ENCODE results near the gene UBAC1.
A peak's percentile ranks its signal among the peaks of the same experiment; 100 is the strongest.

Gene UBAC1, protein sequence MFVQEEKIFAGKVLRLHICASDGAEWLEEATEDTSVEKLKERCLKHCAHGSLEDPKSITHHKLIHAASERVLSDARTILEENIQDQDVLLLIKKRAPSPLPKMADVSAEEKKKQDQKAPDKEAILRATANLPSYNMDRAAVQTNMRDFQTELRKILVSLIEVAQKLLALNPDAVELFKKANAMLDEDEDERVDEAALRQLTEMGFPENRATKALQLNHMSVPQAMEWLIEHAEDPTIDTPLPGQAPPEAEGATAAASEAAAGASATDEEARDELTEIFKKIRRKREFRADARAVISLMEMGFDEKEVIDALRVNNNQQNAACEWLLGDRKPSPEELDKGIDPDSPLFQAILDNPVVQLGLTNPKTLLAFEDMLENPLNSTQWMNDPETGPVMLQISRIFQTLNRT
- total RNA-seq, result 24.6 to 34.6 reads per million in 2 donors

DNA sequence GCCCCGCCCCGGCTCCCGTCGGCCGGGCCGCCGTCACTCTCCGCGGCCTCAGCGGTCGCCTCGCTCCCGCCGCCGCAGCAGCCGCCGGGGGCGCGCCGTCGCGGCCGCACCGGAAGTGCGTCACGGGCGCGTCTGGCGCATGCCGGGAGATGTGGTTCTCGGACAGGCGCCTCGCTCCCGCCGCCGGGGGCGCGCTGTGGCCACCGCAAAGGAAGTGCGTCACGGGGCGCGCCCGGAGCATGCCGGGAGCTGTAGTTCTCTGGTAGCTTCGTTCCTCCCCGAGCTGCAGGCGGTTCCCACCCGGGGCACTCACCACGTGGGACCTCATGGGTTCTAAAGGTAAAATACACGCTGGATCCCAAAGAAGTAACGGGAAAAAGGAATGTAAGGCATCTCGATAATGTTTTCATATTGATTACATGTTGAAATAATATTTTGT lies at the start of gene UBAC1:
Gene UBAC1 (minus strand): TSS at position 97 of the 439 bp plus-strand sequence. CDS start 211 bp downstream, outside the sequence.
- DNase-seq, result peak; percentile 93

DNA sequence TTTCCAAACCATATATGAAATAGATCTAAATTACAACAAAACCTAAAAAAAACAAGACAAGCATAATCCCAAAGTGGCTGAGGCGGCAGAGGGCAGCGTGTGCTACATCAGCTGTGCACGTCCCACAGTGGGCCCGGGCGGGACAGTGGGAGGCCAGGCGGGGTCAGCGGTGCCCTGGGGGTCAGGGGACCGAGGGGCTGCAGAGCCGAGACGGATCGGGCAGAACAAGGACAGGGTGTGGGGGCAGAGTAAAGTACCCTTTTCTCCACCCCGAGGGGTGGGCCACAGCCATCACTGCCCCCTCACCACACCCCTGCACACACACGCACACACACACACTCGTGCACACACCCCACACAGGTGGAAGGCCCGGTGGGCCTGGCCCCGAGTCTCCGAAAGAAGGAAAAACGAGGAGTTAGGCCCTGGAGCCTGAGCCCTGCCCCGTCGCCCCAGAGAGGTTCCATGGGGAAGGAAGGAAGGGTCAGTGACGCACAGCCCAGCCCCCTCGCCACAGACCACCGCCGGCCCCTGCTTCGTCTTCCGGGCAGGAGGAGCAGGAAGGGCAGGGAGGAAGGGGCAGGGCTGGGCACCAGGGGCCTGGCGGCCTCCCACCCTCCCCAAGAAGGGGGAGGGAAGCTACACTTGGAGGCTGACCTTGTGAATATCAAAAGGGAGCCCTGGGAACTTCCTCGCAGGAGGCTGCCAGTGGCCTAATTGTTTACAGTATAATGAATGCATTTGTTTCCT lies 49.6 kb upstream of the UBAC1 start:
- DNase-seq, result no peak

DNA sequence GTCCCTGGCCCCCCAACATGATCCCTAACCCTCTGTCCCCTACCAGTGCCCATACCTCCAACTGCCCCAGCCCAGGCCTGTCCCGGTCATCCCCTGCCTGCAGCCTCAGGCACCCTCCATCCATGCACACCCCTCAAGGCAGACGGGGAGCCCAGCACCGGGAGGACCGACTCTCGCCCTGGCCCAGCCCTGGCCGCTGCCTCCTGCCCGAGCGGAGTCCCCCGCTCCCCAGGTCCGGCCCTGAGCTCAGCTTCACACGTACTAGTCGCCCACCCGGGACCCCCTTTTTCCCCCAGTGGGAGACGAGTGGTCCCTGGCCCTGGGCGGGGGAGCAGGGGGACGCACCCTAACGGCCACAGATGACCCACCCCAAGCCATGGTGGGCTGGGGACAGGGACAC lies 49.0 kb upstream of the UBAC1 start:
- DNase-seq, result no peak

DNA sequence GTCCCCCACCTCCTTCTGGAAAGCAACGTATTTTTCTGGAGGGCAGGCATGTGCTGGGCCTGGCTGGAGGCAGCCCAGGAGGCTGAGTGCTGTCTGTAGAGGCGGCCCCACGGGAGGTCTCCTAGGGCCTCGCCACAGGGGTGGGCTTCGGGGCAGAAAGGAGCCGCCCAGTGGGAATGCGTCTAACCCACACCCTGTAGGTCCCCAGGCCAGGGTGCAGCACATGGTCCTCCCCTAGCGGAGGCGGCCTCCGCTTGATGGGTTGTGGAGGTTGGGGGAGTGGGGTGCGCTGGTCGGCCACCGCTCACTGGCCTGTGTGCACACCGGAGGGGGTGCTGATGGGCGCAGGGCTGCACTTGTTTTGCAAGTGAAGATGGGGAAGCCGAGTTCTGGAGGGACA lies 48.3 kb upstream of the UBAC1 start:
- DNase-seq, result no peak

DNA sequence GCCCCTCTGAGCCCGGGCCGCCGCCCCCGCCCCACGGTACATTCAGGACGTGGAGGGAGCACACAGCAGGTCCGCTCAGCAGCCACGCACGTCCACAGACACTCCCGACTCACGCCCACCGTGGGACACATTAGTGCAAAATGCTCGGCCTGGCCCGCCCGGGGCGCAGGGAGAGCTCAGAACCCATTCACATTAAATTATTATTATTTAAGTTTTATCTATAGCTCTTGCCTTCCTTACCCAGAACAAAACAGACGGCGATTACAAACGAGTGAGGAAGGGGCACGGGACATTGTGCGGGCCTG lies 47.5 kb upstream of the UBAC1 start:
- no peak for DNase-seq

DNA sequence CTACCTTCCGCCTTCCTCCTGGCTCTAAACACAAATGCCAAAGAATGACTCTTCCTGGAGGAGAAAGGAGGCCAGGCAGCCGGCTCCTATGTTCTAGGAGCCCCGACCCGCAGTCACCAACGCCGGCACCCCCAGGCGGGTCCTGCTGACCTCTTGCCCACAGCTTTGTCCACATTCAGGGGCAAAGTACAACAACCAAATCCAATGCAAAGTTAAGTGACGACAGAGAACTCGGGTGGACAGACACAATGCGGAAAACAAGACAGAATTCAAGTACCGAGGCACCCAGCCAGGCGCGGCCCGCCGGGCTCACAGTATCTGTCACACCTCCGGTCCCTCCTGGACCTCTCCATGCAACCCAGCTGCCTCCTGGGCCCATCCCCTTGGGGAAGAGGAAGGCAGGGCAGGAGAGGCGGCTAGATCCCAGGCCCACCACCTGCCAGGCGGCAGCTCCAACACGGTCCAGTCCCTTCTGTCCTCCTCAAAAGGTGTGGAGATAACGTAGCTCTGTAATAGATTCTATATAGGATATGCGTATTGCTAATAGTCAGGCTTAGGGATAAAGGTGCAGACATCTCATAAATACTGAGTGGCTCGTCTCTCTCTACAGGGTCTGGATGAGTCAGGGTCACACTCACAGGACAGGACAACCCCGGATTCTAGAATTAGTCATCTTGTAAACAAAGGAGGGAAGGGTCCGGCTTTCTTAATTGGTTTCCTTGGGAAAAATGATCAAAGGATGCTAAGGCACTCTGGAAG lies 46.9 kb upstream of the UBAC1 start:
- no peak for DNase-seq

DNA sequence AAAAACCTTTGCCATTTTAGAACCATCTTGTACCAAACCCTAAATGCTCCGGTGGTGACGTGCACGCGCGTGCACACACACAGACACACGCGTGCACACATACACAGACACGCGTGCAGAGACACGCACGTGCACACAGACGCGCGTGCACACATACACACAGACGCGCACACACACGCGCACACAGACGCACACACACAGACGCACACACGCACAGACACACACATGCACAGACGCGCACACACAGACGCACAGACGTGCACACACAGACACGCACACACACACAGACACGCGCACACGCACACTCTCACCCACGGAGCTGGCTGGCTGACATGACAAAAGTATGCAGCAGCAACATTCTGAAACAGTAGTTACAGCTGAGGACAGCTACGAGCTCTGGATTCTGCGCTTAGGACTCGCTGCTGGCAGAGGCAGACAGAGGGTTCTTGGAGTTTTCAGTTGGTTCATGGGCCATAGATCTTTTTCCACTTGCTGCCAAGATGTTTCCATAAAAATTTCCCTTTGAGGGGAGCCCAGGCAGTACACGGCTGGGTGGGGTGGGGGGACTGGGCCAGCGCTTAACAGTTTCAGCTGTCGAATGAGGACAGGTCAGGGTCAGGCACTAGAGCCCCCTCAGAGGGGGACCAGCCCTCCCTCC lies 46.2 kb upstream of the UBAC1 start:
- DNase-seq, result no peak

DNA sequence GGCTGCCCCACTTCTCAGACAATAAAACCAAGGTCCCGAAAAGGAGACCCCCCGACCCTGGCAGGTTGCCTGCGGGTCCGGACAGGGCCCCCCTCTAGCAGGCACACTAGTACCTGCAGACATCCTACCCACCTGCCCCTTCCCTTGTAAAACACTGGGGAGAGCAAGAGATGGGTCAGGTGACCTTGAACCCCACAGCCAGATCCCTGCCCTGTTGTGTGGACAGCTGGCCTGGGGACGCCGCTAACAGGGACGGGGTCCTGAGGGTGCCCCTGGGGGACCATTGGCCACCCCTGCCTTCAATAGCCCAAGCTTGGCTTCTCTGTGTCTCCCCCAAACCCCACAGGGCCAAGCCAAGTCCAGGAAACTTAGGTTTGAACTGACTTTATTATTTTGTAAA lies 45.0 kb upstream of the UBAC1 start:
- no peak for DNase-seq

DNA sequence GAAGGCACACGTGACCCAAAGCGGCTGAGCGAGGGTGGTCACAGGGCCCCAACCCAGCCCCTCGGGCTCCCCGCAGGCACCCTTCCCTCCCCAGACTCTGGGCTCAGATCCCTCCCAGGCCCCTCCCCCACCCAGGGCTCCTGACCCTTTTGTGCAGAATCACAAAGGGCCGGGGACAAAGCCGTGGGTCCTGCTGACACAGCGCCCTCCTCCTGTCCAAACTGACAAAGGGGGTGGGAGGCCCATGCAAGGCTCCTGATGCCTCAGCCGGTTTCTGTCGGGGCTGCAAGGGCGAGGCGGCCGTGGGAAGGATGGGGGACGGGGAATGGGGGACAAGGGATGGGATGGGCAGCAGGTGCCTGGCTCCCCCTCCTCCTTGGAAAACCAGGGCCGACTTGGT lies 43.5 kb upstream of the UBAC1 start:
- no peak for DNase-seq

DNA sequence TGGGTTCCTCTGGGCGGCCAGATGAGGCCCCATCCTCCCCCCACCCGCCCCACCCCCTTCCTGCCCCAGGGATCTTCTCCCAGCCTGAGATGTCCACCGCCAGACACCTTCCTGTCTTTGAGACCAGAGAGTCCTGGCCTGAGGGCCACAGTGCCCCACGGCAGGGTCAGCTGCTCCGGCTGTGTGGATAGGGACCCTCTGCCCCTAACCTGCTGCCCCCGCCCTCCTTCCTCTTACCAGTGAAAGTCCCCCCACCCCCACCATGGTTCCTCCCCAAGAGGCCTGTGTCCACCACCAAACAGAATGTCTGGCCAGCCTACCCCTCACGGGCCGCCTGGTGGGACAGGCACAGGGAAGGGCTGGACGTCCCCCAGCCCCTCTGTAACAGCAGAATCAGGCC lies 43.0 kb upstream of the UBAC1 start:
- no peak for DNase-seq

DNA sequence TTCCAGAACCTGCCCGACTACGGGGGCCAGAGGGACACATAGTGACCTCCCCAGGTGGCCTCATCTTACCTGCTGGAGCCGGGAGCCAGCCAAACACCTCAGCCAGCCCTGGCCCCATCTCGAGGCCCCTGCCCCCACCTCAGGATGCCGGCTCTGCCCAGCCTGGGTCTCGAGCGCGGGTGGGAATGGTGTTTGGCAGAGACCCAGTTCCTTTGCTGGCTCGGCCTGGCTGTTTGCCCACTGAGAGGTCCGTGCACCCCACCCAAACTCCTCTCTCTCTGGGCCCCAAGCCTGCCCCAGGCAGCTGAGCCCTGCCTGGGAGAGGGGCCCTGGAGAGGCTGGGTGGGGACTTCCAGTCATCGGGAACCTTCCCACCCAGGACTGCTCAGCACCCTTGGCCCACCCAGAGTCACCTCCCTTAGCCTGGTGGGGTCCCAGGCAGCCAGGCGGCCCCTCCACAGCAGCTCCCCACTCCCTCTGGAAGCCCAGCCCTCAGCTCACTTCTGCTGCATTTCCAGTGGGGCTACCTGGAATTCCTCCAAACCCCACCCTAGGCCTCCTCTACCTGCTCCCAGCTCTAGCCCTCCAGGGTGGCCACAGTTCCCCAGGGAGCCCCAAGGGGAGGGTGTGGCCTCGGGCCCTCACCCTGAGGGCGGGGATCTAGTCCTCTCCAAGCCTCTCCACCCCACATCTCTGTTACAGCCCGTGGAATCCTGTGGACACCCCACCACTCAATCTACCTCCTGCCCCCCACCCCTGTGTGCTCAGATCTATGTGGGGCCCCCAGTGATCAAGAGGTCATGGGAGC lies 42.4 kb upstream of the UBAC1 start:
- no peak for DNase-seq

DNA sequence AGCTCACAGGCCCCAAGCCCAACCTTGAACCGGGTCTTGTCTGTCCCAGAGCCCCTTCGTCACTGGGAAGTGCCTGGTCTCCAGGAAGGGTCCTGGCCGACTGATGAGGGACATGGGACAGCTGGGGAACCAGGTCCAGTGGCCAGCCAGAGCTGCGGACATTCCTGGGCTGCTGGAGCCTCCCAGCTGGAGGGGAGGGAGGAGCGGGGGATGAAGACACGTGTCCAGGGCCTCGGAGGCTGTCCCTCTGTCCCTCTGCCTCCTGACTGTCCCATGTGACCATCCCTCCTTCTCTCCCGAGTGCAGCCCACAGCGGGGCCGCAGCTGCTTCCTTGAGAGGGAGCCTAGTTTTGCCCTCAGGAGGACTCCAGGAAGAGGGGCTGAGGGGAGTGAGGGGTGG lies 41.7 kb upstream of the UBAC1 start:
- DNase-seq, result no peak

DNA sequence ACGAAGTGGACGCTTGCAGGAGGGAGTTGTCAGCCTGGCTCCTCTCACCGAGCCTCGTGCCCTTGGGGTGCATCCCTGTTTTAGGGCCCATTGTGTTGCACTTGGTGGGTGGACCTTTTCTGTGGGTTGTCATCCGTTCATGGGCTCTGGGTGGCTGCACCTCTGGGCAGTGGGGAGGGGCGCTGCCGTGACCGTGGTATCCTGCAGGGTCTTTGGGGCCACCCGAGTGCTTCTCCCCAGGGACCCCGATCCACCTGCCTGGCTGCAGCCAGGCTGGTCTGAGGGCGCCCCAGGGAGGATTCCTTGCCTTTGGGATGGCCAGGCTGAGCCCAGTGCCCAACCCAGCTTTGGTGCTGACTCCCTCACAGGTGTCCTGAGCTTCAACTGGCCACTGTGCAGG lies 41.0 kb upstream of the UBAC1 start:
- DNase-seq, result no peak

DNA sequence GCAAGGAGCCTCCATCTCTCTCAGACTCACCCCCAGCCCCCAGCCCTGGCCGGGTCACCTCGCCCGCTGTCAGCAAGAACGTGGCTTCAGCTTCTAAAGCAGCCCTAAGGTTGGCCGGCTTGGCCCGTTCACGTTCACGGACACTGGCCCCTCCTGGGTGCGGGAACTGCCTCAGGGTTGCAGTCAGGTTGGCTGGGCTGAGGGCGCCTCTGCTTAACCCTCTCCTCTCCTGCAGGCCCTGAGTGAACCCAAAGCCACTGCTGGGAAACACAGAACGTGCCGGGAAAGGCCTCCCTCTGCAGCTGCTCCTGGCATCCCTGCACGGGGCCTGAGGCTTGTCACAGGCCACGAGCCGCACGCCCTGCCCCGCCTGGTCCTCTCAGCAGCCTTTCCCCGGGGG lies 40.1 kb upstream of the UBAC1 start:
- DNase-seq, result no peak

DNA sequence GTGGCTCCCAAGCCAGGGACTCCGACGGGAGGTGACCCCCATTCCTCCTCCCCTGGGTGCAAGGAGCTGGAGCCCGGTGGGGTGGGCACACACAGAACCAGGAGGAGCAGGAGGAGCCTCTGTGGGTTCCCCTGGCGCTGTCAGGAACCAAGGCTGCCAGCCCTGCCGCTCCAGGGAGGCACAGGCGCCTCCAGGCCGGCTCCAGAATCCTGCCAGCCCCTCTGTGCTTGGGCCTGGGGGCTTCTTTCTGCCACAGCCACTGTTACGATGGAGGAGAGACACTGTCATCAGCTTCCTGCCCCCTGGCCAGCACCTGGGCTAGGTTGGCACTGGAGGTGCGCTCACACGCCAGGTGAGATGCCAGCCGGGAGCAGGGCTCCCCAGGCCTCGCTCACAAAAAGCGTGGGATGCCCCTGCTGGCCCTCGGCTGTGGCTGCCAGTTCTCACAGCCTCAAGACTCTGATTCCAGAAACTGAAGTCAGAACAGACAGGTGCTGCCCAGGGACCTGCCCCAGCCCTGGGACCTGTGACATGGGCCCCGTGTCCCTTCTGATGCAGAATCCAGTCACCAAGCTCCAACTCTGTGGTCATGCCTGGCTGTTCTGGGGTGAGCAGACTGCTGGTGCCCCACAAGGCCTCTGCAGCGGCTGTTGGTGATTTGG lies 37.4 kb upstream of the UBAC1 start:
- DNase-seq, result no peak

DNA sequence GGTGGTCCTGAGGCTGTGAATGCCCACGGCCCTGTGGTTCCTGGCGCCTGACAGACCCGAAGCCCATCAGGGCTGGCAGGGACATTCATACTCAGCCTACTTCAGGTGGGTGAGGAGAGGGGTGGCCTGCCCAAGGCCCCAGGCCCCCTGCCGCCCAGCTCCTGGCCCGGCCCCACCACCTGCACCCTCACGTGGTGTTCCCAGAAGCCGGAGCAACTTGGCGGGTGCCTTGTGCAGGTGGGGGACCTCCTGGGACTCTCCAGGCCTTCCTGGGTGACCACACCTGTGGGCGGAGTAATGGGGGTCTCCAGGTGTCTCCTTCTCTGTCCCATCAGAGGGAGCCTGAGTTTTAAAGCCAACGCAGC lies 36.8 kb upstream of the UBAC1 start:
- no peak for DNase-seq

DNA sequence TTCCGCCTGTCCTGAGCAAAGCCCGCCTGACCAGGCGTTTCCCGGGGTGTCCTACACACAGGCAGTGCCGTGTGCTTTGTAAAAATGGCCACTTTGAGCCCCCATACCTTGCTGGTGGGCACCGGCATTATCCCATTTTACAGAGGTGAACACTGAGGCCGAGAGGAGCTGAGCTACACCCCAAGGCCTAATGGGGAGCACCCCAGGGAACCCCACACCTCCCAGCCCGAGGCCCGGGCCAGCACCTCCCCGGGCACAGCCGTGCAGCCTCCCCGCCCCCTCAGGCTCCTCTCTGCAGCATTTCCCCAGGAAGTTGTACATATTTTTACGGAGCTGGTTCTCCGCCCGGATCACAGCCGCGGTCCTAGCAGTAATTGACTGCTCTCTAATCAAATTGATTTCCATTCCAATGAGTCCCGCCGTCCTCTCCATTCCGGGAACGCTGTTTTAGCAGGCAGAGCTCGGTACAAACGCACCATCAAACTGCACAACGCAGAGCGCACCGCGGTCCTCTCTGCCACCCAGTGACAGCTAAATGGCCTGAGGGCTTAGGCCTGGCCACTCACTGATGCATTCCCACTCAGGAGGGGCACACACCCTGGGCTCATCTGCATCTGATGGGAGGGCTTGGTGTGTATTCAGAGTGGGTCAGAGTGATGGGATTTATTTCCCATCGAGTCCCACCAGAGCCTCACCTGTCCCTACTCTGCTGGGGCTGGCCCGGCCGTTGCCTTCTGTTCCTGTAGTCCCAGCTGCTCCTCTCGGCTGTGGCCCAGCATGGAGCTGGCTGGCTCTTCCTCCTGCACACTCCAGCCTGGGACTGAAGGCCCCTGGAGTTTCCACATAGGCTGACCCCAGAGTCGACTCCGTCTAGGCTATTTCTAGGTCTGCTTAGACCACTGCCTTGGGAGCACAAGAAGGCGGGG lies 36.2 kb upstream of the UBAC1 start:
- no peak for DNase-seq

DNA sequence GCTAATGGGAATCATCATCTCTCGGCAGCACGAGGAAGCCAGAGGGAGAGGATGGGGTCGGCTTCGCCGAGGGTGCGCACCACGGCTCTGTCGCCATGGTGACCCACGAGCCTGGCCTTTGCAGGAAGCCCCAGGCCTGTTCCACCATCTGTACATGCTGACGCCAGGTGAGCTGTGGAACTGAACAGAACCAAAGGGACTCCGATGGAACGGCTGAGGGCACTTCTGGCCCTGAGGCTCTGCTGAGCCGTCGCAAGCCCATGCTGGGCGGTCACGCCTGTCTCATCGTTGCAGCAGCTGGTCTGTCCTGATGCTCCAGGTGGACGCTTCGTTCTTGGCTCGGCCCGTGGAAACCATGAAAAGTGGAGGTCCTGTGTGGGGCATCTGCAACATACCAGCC lies 34.6 kb upstream of the UBAC1 start:
- DNase-seq, result no peak

DNA sequence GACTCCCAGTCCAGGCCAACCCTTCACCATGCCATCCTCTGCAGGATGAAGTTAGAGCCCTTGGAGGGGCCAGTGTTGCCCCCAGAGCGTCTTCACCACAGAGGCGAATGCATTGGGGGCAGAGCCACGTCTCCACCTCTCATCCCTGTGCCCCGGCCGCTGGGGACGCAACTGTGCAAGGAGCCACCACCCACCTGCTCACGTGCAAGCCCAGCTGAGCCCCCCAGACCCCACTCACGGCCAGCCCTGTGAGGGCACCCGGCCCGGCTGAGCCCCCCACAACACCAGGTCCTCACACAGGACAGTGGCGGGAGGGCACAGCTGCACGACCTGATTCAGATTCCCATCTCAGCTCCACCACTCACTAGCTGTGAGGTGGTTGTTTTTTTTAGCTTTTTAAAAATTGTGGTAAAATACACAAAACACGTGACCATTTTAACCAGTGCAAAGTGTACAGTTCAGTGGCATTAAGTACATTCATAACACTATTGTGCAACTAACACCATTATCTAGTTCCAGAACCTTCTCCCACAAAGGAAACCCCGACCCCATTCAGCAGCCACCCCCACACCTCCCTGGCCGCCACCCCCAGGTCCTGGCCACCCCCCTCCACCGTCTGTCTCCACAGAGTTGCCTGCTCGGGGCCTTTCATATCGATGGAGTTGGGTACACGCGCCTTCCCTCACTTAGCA lies 33.5 kb upstream of the UBAC1 start:
- DNase-seq, result no peak

Data from T-helper 9 cell (primary cell).